GM19025 (cell line): ENCODE measurements around the gene GGTA1.

Experiments
- ATAC-seq: cut with Tn5 transposase; IDR thresholded peaks from one replicate; pipeline ENCODE4 v1.9.1; 2021; ENCODE audit warnings: mild to moderate bottlenecking, low read depth, moderate library complexity; ENCODE audit not compliant: unreplicated experiment

Gene GGTA1

DNA sequence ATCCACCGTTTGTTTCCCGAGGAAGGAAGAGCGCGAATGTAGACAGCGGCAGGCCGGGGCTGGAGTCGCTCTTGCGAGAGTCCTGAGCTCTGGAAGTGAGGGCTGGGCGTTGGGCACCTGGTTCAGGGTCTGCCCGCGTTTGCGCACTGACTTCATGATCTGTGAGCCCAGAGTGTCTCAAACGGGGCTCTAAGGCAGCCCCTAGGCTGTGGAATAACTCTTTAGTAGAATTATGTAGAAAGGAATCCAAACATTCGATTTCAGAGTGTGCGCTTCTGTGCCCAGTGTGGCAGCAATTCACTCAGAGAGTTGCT lies 478 bp upstream of the GGTA1 start:
- no peak for ATAC-seq

DNA sequence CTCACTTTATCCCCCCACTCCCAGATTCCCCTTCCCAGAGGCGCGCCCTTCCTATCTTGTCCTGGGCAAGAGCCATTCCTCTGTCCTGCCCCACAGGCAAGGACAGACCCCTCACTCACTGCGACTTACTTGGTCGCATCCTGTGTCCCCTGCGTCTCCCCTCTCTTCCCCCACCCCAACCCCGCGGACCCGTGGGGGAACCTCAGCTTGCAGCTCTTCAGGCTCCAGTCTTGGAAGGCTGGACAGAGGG lies 542 bp downstream of the GGTA1 start:
- no peak for ATAC-seq

DNA sequence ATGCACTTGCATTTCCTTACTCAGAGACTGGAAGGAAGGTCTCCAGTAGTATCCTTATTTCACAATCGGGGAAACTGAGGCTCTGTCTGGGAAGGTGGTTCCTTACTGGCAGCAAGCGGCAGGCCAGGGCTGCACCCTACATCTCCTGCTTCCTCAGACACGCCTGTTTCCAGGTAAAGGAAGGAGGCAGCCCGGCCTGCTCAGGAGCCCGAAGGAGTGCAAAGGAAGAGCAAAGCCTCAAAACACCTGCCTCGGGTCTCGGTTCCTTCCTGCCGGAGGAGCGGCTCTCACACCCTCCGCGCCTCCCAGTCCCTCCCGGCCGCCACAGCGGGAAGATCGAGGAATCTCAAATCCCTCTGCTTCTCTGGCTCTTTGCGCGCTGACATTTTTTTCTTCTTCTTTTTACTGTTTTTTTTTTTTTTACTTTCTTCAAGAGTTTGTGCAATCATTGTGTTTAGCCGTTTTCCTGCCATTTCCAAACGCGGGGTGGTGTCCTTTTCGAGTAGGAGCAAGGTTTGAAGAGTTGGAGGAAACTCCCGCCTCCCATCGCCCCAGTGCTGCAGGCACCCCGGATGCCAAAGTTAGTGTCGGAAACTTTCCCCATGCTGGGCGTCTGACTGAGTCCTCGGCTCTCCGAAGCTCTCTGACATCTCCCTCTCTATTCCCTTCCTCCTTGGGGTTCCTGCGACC lies 1.0 kb downstream of the GGTA1 start:
- no peak for ATAC-seq

DNA sequence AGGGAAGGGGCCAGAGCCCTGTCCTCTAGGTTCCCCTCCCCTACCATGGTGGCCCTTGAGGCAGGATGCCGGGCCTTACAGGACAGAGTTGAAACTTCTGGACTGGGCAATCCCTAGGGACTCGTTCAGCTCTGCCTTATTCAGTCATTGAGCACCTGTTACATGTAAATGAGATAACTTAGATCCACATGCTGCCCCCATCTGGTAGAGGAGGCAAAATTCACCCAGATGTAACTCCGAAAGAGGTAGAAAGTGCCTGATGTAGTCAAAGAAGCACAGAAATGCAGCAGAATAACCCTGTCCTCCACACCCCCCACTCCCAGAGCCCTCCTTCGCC lies 1.5 kb downstream of the GGTA1 start:
- peak; percentile 66 for ATAC-seq

DNA sequence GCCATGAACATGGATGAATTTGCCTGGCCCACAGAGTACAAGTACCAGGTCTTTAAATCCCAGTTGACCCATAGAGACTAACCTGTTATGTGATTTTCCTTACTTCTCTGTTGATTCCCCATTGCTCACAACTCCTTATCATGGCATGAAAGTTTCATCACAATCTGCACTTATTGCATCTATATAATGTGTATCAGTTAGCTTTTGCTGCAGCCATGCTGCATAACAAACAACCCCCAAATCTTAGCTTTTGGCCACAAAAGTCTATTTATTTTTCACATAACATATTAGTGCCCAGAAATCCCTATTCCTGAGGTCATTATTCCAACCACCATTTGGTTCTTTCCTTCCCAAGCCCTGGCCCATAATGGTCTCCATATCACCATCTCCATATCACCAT lies 3.7 kb downstream of the GGTA1 start:
- ATAC-seq, result no peak

DNA sequence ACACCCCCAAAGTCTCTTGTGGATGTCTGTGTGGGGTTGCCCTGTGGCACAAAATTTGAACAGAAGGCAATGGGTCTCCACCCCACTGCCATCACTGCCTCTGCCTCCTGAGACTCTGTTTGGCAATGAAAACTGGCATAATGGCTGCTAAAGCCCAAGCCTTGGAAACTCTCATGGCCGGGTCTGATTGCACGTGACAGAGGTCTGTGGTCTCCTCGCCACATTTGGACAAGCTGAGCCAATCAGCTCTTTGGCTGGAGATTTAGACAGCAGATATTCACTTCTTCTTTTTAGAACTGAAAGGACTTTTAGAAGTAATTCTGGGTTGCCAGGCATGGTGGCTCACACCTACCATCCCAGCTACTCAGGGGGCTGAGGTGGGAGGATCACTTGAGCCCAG lies 5.5 kb downstream of the GGTA1 start:
- no peak for ATAC-seq

DNA sequence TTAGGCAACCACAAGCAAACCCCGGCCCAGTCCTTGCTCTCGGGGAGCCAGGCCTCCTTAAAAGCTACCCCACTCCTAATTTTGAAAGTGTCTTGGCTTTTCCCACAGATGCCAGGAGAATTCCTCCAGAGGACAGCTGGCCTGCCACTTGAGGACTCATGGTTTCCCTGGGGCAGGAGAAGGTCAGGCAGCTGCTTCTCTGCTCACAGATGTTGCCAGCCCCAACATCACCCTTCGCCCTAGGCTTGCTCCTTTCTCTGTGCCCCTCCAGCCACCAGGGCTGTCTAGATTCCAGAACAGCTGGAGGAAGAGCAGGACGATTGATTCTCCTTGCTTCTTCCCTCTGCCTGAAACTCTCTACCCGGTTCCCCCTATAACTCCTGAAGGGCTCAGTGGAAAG lies 8.5 kb downstream of the GGTA1 start:
- no peak for ATAC-seq

DNA sequence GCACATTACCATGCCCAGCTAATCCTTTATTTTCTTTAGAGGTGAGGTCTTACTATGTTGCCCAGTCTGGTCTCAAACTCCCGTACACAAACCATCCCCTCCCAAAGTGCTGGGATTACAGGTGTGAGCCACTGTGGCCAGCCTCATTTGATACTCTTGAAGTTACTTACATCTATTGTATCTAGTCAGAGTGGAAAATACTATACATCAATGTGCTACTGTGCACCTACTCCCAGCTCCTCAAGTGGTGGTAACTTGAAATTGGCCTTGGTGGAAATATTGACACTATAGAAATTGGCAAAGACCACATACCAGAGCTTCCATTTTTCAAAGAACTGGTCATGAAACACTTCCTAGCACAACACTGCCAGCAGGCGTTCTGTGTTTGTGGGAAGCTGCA lies 10.3 kb downstream of the GGTA1 start:
- ATAC-seq, result no peak

DNA sequence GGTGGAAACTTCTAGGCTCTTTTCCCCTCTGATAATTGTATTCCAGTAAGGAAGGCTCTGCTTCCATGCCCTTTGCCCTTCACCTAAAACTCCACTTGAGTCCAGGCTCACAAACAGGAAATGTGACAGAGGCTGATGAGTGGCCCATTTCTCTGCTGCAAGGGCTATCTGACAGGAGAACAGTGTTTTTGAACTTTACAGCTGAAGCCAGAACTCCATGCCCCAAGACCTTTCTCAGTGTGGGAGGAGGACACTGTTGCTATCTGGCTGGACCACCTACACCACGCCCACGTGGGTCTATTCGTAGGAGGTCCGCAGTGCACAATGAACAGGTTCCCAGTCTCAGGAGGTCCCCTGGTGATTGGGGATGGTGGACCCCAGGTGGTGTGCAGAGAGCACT lies 13.6 kb downstream of the GGTA1 start:
- no peak for ATAC-seq

DNA sequence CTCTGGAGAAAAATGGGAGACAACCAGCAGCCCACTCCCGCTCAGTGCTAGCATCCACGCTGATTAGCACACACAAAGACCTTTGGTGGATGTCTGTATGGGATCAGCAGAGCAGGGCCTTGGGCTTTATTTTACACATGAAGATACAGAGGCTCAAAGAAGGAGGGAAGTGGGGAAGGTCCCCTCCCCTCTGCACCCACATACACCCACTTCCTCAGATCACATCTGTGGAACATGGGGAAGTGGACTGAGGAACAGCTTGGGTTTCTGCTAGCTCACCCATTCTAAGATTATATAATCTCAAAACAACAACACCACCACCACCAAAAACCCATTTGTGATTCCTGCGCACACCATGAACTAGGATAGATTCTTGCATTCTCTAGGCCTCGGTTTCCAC lies 14.0 kb downstream of the GGTA1 start:
- ATAC-seq, result no peak

DNA sequence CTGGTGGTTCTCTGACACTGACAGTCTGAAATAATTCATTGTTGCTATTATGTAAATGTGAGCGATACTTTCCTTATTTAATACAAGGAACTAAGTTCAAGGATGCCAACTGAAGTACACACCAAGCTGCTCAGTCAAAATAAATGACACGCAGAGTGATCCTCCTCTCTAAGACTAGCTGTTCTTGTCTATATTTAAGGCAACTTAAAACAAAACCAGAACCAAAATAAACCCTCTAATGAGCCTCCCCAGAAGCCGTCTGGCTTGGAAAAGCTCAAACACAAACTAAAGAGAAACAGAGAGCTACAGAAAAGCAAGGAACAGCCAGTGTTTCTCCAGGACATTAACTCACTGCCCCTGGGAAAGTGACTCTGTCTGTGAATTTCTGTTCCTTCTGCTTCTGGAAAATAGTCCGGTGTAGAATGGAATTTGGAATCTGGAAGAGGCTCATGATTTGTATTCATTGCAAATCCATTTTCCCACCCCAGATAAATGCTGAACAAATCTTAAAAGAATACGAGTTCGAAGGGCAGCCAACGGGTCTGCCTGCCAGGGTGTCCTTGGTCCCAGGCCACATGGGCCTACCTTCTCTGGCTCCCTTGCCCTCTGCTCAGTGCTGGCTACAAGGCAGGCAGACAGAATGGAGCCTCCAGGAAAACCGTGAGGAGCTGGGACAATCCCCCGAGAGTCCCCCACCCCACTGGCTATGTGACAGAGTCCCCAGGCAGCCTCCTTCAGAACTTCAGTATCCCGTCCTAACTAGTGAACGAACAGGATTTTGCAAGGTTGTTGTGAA lies 14.8 kb downstream of the GGTA1 start:
- no peak for ATAC-seq

DNA sequence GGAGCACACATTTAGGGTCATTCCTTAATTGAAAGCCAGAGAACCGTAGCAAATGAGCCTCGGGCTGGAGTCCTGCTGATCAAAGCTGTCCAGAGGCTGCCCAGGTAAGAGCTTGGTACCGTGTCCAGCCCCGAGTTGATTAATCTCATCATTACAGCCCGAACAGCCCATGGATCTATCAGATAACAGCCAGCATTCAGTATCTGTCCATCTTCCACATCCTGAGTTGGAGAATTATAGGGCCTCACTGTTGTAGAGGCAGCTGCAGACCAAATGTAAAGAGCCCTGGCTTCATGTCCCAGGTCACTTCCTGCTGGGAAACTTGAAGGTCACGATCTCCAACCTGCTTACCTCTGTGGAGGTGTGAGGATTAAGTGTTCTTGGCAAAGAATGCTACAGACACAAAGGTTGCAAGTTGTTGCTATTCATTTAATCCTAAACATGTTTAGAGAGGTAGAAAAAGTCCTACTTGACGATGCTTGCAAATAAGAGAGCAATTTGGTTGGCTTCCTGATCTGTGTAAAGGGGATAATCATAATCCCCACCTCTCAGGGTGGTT lies 16.1 kb downstream of the GGTA1 start:
- ATAC-seq, result no peak

DNA sequence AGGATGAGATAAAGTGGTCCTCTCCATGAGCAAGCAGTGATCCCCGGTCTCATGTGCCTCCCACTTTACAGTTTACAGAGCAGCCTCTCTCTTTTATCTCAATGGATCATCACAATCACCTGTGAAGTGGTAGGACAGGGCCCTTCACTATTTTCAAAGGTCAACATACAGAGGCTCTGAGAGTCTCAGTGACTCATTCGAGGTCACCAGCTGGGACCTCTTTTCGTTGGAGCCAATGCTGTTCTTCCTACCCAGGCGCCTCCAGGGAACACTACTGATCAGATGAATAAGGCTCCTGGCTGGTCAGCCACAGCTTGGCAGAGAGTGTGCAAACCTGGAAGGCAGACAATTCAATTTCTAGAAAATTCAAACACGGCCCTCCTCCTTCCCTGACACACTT lies 16.6 kb downstream of the GGTA1 start:
- ATAC-seq, result no peak

DNA sequence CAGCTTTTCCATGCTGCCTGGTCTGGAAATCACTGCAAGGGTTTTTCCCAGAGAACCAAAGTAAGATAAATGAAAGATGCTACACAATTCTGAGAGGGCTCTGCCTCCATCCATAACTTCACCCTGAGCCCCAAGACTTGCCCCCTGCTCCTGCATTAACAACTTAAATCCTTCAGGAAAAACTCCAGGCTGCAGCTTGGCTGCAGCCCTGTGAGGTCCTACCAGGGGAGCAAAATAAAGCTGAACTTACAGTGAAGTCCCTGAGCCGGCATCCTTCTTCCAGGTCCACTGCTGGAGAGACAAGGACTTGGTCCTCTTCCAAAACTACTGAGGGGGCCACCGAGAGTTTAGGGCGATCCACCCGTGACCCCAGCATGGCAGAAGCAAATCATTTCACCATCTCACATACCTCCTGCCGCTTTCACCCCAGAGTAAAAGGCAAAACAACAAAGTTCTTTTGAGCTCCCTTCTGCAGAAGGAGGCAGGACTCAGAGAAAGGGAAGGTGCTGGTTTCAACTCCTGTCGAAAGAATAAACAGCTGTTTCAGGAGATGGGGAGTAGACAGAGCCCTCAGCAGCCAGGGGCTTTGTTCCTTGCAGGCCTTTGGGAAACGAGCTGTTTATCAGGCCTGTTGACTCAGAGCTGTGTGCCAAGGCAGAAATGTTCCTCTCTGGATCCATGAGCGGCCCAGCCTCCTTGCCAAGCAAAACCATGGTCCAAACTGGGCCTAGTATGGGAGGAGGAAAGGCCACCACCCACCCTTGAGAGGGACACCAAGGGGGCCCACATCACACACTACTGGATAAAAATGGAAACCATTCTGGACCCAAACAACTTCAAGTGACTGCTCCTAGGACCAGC lies 20.6 kb downstream of the GGTA1 start:
- no peak for ATAC-seq

DNA sequence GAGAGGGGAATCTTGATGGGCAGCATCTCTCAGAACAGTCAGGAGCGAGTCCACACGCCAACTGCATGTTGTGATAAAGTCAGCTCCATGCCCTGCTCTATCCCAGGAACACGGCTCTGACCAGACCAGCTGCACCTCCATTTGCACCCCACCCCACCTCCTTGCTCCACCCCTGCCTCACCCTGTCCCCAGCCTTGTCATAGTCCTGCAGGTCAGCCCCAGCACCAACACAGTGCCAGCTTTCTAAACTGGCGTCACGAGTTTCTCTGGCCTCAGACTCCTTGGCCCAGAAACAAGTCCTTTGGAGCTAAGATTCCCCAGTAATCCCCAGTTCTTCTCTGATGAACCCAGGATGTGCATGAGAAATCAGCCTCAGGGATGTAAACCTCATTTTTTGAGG lies 23.5 kb downstream of the GGTA1 start:
- ATAC-seq, result no peak

DNA sequence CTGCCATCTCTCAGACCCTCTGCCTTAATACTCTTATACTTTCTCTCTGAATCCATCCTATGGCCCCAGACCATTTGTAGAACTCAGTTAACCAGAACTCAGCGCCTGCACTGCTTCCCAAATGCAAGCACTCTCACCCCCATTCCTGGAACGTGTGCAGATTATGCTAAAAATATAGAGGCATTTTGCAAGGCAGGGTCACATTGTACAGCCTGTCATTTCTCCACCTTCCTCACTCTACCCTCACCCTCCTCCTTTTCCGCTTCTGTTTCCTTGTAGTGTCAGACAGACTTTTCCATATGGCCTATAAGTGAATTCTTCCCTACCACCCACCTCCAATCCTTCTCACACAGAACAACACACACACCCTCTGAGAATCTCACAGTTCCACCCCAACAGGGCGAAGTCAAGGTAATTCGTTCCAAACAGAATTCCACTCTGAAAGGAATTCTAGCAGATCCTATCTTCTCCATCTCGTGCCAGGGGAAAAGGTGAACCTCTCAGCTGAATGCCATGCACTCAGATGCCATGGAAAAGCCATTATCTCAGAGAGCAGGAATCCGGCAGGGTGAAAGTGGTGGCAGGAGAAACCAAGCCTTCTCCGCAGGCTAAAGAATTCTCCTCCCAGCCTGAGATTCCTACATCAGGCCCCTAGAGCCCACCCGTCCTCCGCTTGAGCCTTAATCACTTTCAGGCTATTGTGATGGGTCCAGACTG lies 25.3 kb downstream of the GGTA1 start:
- no peak for ATAC-seq

DNA sequence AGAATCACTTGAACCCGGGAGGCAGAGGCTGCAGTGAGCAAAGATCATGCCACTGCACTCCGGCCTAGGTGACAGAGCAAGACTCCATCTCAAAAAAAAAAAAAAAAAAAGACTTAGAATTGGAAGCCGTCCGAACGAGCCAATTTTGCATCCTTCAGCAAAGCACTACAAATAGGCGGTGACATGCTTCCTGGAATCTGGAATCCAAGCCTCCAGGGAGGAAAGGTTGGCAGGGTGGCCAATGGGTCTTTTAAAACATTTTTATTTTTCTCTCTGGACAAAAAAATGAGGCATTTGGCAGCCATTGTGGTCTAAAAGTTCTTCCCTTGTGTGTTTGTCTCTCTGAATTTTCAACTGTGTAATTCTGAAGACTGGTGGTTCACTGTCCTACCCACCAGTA lies 26.4 kb downstream of the GGTA1 start:
- no peak for ATAC-seq

DNA sequence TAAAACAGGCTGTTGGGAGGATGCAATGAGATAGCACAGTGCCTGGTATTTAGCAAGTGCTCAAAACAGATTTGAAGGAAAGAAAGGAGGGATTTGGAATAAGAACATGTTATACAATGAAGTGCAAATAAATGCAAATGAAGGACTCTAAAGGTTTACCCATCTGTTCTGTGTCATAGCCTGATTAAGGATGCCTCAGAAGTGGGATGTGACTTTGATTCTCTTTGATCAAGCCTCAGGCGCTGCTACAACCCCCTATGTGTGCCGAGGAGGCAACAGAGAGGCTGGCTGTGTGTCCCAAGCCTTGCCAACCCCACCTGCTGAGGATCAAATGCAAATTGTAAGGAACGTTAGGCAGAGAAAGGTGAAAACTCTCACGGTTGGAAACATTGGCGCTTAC lies 27.2 kb downstream of the GGTA1 start:
- ATAC-seq, result no peak

DNA sequence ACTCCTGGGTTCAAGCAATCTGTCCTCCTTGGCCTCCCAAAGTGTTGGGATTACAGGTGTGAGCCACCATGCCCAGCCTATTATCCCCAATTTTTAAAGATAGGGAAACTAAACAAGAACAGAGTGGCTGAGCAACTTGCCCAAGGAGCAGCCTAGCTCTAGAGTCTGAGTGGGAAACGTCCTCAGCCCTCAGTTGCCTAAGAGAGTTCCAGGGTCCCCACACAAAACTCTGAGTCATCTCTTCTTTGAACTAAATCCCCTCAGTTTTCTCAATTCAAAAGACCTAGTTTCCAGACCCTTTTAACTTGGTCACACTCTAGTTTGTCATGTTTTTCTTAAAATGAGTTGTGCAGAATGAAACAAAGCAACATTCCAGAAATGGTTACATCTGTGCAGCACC lies 33.5 kb downstream of the GGTA1 start:
- no peak for ATAC-seq

DNA sequence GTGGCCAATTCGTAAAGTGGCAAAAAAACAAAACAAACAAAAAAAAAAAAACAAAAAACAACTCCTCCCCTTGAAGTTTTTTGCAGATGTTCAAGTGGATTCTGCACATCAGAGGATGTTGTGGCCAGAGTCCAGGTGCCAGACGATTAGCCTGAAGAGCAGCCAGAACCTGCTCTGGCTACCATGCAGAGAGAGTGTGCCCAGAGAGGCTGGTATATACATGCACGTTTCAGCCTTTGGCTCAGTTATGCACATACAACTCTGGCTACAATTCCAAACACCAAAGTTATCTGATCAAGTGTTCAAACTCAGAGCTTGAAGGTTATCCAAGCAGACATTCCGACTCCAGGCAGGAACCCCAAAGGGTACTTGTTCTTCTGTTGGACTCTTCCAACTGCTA lies 34.7 kb downstream of the GGTA1 start:
- no peak for ATAC-seq
